8988T (cell line): ENCODE measurements around the gene PRSS50.
A peak's percentile ranks its signal among the peaks of the same experiment; 100 is the strongest.

Experiments
- DNase-seq: peaks from one replicate; pipeline ENCODE4 v3.0.0; 2011

PRSS50 gene

GRCh38 chr3:46725621-46726314 is 8.1 kb upstream of the PRSS50 start:
- no peak for DNase-seq

DNA sequence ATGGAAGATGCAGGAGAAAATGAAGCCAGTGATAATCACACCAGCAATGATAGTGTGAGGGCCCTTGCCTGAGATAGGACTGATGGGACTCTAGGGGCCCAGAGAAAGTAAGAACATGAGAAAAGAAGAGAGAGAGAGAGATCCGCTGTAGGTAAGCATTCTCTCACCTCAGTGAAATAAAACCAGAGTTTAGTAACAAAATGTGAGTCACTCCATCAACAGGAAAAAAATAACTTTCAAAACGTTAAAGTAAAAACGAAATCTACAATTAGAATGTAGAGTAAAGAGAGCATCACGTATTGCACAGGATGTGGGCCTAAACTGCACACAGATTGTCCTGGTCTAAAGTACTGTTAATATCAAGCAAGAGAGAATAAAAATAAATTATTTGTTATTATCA is 6.8 kb upstream of the PRSS50 start:
- no peak for DNase-seq

DNA sequence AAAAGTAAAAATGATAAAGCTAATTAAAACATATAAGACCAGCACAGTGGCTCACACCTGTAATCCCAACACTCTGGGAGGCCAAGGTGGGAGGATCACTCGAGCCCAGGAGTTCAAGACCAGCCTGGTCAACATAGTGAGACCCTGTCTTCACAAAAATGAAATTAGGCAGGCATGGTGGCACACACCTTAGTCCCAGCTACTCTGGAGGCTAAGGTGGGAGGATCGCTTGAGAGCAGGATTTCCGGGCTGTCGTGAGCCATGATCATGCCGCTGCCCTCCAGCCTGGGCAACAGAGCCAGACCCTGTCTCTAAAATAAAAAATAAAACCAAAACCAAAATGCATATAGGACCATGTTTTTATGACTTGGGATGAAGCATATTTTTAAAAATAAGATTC is 4.8 kb upstream of the PRSS50 start:
- no peak for DNase-seq

- no peak for DNase-seq
Observed at GRCh38 chr3:46721009-46721408, 3.3 kb upstream of the PRSS50 start.

GRCh38 chr3:46719735-46720271 is 2.1 kb upstream of the PRSS50 start:
- DNase-seq = no peak

GRCh38 chr3:46719044-46719565 is 1.4 kb upstream of the PRSS50 start:
- no peak for DNase-seq

DNA sequence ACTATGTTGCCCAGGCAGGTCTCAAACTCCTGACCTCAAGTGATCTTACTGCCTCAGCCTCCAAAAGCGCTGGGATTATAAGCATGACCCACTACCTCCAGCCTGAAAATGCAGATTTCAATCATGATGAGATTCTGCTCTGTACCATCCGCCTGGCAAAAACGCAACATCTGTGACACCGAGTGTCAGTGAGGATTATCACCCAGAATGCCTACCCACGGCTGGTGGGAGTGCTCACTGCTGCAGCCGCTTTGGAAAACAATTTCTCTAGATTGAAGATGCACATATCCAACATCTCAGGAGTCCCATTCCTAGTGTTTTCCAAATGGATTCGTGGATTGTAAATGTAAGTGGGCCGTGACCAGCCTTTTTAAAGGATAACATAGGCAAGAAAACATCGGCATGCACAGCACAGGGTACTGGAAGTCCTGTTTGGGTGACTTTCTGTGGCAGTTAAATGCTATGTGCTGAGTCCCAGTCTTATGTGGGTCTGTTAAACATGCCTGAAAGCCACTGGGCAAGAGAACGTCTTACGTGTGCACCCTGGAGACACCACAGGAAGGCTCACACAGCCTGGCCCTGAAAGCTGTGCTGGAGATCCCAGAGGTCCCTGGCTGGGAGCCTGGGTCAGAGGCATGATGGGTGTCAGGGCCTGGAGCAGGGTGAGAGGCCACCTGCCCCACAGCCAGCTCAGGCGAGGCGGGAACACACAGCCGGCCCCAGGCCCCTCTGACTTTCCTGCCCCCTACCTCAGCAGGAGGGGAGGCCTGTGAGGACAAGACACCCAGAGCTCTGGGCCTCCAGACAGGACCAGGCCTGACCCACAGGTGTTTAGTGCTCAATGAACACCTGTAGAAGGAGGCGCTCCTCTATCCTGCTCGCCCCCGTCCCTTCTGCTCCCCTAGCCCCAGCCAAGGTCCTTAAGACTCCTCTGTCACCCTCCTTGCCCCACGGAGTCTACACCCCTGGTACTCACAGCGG is 918 bp downstream of the PRSS50 start:
- no peak for DNase-seq

- DNase-seq = no peak
Observed at GRCh38 chr3:46715507-46716175, 2.0 kb downstream of the PRSS50 start.

DNA sequence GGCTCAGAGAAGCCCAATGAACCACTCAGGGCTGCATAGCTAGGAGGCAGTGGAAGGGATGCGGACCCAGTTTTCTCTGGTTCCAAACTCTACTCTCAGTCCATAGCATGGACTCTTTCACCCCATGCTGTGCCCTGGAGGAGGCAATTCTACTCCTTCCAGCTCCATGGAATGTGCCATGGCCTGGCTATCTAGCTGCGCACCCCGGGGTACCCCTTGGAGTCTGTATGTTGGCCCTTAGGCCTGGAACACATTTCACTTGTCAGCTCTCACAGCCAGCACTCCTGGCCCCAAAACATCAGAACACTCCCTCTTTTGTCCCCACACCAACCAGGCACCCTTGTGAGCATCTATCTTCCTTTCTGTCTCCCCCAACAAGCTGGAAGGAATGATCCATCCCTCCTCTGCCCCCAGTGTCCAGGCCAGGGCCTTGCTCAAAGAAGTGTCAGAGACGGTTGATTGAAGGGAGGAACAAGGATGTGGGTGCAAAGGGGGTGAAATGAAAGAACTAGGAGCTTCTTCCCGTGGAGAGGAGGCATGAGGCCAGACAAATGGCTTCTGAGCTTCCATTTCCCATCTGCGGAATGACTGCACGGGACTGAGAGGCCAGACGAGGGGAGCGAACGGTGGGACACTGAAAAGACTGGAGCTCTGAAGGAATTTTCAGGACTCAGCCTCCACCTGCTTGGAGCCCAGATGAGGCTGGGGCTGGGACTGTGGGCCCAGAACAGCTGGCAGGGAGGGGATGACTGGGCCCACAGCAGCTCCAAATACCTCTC is 2.8 kb downstream of the PRSS50 start:
- no peak for DNase-seq

GRCh38 chr3:46713898-46714552 is 3.6 kb downstream of the PRSS50 start:
- DNase-seq = peak; percentile 33

DNA sequence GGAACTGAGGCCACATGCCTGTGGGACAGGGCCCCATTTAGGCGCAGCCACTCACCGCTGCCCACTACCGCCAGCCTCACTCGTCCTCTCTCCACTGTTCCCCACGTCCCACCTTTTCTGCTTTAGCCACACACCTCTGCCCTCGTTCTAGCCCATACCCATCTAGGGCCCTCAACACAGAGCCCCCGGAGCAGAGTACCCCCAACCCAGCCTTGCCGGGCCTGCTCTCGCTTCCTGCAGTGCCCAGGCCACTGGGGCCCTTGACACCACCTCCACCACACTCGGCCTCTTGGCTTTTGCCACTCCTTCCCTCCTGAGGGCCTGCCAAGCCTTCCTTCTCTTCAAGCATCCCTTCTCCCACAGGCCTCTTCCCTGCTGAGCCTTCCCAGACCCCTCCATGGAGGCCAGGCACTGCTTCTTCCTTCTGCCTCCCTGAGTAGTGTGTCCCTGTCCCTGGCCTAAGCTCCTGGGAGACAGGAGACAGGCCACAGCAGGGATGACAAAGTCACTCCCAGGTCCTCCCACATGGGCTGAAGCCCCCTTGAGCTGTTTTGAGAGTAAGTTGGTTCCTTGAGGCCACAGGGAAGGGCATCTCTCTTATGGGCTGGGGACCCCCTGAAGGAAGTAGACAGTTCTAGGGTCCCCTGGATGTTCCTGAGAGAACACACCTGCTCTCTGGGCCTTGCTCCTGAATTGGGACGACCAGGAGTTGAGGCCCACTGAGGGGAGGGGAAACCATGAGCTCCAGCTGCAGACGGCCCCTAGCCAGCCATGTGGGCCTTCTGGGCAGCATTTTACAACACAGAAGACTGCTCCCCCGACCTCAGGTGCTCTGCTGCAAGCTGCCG is 4.4 kb downstream of the PRSS50 start:
- DNase-seq = no peak

GRCh38 chr3:46712191-46713049 is 5.2 kb downstream of the PRSS50 start:
- DNase-seq = peak; percentile 25

DNA sequence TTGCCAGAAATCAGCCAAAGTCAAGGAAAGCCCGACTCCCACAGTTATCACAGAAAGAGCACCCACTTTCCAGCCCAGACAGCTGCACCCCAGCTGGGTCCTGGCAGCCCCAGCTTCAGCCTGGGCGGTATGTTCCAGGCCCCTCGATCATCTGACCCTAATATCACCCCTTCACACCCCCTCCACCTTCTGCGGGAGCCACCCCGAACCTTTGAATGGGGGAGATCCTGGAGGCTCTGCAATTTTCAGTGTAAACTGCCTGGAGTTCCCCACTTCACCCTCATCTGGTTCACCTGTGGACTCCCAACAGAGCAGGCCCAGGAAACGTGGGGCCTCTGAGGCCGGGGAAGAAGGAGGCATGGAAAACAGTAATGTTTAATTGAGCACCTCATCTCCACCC is 5.9 kb downstream of the PRSS50 start:
- peak; percentile 25 for DNase-seq

- DNase-seq = no peak
Observed at GRCh38 chr3:46711305-46711704, 6.4 kb downstream of the PRSS50 start.

GRCh38 chr3:46710671-46711295 is 6.9 kb downstream of the PRSS50 start:
- DNase-seq = peak; percentile 25

DNA sequence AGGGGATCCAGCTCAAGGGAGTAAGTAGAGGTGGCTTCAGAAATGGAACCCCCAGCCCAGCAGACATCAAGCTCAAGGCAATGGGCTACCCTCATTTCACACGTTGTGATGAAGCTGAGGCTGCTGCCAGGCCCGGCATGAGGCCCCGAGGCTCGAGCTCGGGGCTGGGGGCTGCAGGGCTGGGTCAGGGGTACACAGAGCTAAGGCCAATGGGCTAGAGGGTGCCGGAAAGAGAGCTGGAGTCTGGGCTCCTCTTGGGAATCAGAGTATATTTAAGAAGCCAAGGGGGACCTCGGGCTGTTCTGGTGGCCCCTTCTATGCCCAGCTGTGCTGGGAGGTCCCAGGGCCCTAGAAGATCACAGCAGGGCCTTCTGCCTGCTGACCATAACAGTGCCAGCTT is 7.4 kb downstream of the PRSS50 start:
- no peak for DNase-seq

- no peak for DNase-seq
Observed at GRCh38 chr3:46709721-46710120, 7.9 kb downstream of the PRSS50 start.

GRCh38 chr3:46709157-46709654 is 8.5 kb downstream of the PRSS50 start:
- DNase-seq = peak; percentile 29
